K562 (cell line): ENCODE results near the gene CDK4. TPM values are rescaled to one million over a fixed set of nuclear protein-coding genes. Genes with fewer than 3 reads are reported as not detected.

ENCODE experiments used
- ATAC-seq: fragments of 200-7000 bp; cut with Tn5 transposase; 3 replicates; pipeline ENCODE4 v1.9.1; 2020; ENCODE audit warnings: moderate library complexity
- BruUV-seq: library from RNA; stranded (reverse); fragments of 400-500 nt; replicated peaks from 2 replicates; lab custom pipeline; 2021; lab: Mats Ljungman, UMichigan
- CTCF ChIA-PET: fragments of 300-600 bp; formaldehyde crosslinking; extraction: SDS; loops from one replicate; lab custom pipeline; 2021; ENCODE audit warnings: low intra/inter-chr PET ratio; lab: Yijun Ruan, JAX
- POLR2A ChIA-PET: fragments of 300-600, 350-650 bp; sonication (Branson Sonifier 250); formaldehyde crosslinking; extraction: SDS; loops from one replicate; lab custom pipeline; 2021; ENCODE audit warnings: antibody characterized with exemption, inconsistent platforms; lab: Yijun Ruan, JAX
- DNase-seq, 4 experiments: peaks; one replicate each; pipeline versions ENCODE4 v3.0.0 to v3.0.0-alpha.2; 2011 to 2018; ENCODE audit warnings: low spot score in 3 of 4, mixed read lengths in 3 of 4; ENCODE audit errors: extremely low read depth in 1 of 4
- FAIRE-seq: peaks from 2 replicates; lab custom pipeline; 2011; peaks lifted over from hg19 to GRCh38; lab: Jason Lieb, UNC
- H2AFZ ChIP-seq: 2 replicates; pipeline ENCODE4 v1.6.0; 2011; ENCODE audit warnings: low read depth, low read length, control low read depth, inconsistent platforms
- H3K27ac ChIP-seq: fragments of 200-600 bp; 3 replicates; pipeline ENCODE4 v1.8.0; 2011; ENCODE audit warnings: low read depth, mild to moderate bottlenecking, control low read depth, inconsistent platforms, low read length, moderate library complexity, mixed read lengths; ENCODE audit errors: extremely low read depth
- H3K27me3 ChIP-seq, 2 experiments: fragments of 300-600 bp in 1 of 2; 2 replicates in 1 of 2; 3 replicates in 1 of 2; pipeline versions ENCODE4 v1.6.0 to v1.8.0; 2011; ENCODE audit warnings: inconsistent platforms in 2 of 2, low read length in 2 of 2, mild to moderate bottlenecking in 1 of 2, mixed read lengths in 1 of 2, moderate library complexity in 1 of 2; ENCODE audit not compliant: control insufficient read depth in 2 of 2, insufficient read depth in 2 of 2
- H3K36me3 ChIP-seq: fragments of 300-600 bp; 3 replicates; pipeline ENCODE4 v1.8.0; 2011; ENCODE audit warnings: mild to moderate bottlenecking, low read length, inconsistent platforms; ENCODE audit not compliant: control insufficient read depth, insufficient read depth
- H3K4me1 ChIP-seq, 2 experiments: fragments of 200-600 bp in 1 of 2; replicated peaks in 1 of 2; 2 replicates in 1 of 2; 3 replicates in 1 of 2; pipeline versions ENCODE4 v1.5.1 to v1.8.0; 2011; ENCODE audit warnings: inconsistent platforms in 2 of 2, low read length in 2 of 2, mild to moderate bottlenecking in 1 of 2, mixed read lengths in 1 of 2, moderate library complexity in 1 of 2; ENCODE audit not compliant: control insufficient read depth in 2 of 2, insufficient read depth in 2 of 2
- H3K4me2 ChIP-seq: 2 replicates; pipeline ENCODE4 v1.6.1; 2011; ENCODE audit warnings: low read length, control low read depth, inconsistent platforms, mixed read lengths; ENCODE audit not compliant: insufficient read depth
- H3K4me3 ChIP-seq: fragments of 200-600 bp; sonication (generic), shearing (Covaris generic); 2 replicates; pipeline ENCODE4 v1.5.1; 2016; ENCODE audit warnings: control low read depth, inconsistent platforms
- H3K79me2 ChIP-seq: fragments of 200-600 bp; 3 replicates; pipeline ENCODE4 v1.8.0; 2011; ENCODE audit warnings: low read length, inconsistent platforms; ENCODE audit not compliant: control insufficient read depth, insufficient read depth
- H3K9ac ChIP-seq, 2 experiments: 2 replicates each; pipeline versions ENCODE4 v1.6.0 to v1.6.1; 2011; ENCODE audit warnings: low read depth in 2 of 2, low read length in 2 of 2, control low read depth in 1 of 2, inconsistent platforms in 1 of 2, mild to moderate bottlenecking in 1 of 2, mixed read lengths in 1 of 2; ENCODE audit not compliant: insufficient read depth in 1 of 2
- H3K9me1 ChIP-seq: one replicate; pipeline ENCODE4 v1.6.0; 2011; ENCODE audit warnings: inconsistent platforms, mild to moderate bottlenecking, low read length, moderate library complexity; ENCODE audit not compliant: control insufficient read depth, insufficient read depth
- H3K9me3 ChIP-seq: replicated peaks from 2 replicates; pipeline ENCODE4 v1.5.1; 2011; ENCODE audit warnings: low read depth, low read length, inconsistent platforms; ENCODE audit not compliant: control insufficient read depth, insufficient read depth
- H4K20me1 ChIP-seq: replicated peaks from 2 replicates; pipeline ENCODE4 v1.6.1; 2011; ENCODE audit warnings: low read length, inconsistent platforms, mixed read lengths; ENCODE audit not compliant: control insufficient read depth, insufficient read depth
- C11orf30 ChIP-seq: fragments of 450-650 bp; IDR thresholded peaks from 2 replicates; pipeline ENCODE4 v1.6.1; 2016; ENCODE audit warnings: low read depth, mild to moderate bottlenecking
- CREBBP ChIP-seq: IDR thresholded peaks from one replicate; pipeline ENCODE4 v1.6.1; 2012; ENCODE audit warnings: low read depth, mild to moderate bottlenecking, control low read depth, inconsistent platforms, low read length
- ETV5 ChIP-seq: sonication (generic); formaldehyde crosslinking; IDR thresholded peaks from 2 replicates; pipeline ENCODE4 v1.4.0; 2020; ENCODE audit warnings: low read depth, mild to moderate bottlenecking, missing genetic modification reagents
- HDAC1 ChIP-seq, 2 experiments: fragments of 450-650 bp; IDR thresholded peaks; 2 replicates each; pipeline ENCODE4 v1.6.1; 2016 to 2017; ENCODE audit warnings: inconsistent platforms in 1 of 2, mild to moderate bottlenecking in 1 of 2, moderate library complexity in 1 of 2
- HDGF ChIP-seq: fragments of 450-650 bp; IDR thresholded peaks from 2 replicates; pipeline ENCODE4 v1.6.1; 2016
- MAFF ChIP-seq: IDR thresholded peaks from 2 replicates; pipeline ENCODE4 v1.6.1; 2012; ENCODE audit warnings: low read length, improper control_type of control experiment
- MAFK ChIP-seq: IDR thresholded peaks from 2 replicates; pipeline ENCODE4 v1.6.1; 2011; ENCODE audit warnings: low read length, improper control_type of control experiment
- NR2C1 ChIP-seq, 2 experiments: fragments of 450-650 bp; IDR thresholded peaks; 2 replicates each; pipeline ENCODE4 v1.6.1; 2017; ENCODE audit warnings: mild to moderate bottlenecking in 2 of 2, antibody characterized with exemption in 1 of 2, inconsistent platforms in 1 of 2, missing compliant biosample characterization in 1 of 2, missing genetic modification characterization in 1 of 2
- PHF8 ChIP-seq: fragments of 200-600 bp; sonication (generic); IDR thresholded peaks from 2 replicates; pipeline ENCODE4 v1.6.1; 2012; ENCODE audit warnings: mixed run types, mild to moderate bottlenecking, inconsistent platforms, low read length, moderate library complexity, borderline replicate concordance
- TOE1 ChIP-seq, 2 experiments: fragments of 450-650 bp in 1 of 2; sonication (generic) in 1 of 2; formaldehyde crosslinking in 1 of 2; IDR thresholded peaks; 2 replicates each; pipeline versions ENCODE4 v1.7.1 to v1.8.0; 2016 to 2022; ENCODE audit warnings: borderline replicate concordance in 2 of 2, mild to moderate bottlenecking in 2 of 2, antibody characterized with exemption in 1 of 2, inconsistent platforms in 1 of 2, low read depth in 1 of 2, missing genetic modification reagents in 1 of 2, moderate library complexity in 1 of 2
- U2AF1 ChIP-seq: fragments of 200-400 bp; formaldehyde crosslinking; optimal IDR thresholded peaks from 2 replicates; pipeline ENCODE3; 2017; ENCODE audit warnings: mild to moderate bottlenecking, low read depth, low read length, moderate library complexity
- U2AF2 ChIP-seq: fragments of 200-400 bp; formaldehyde crosslinking; optimal IDR thresholded peaks from 2 replicates; pipeline ENCODE3; 2017; ENCODE audit warnings: low read depth, mild to moderate bottlenecking, low read length
- XRCC5 ChIP-seq: fragments of 200-400 bp; formaldehyde crosslinking; IDR thresholded peaks from 2 replicates; pipeline ENCODE4 v1.6.1; 2017; ENCODE audit warnings: low read depth, mild to moderate bottlenecking, low read length
- ZNF12 ChIP-seq: sonication (generic); formaldehyde crosslinking; IDR thresholded peaks from 2 replicates; pipeline ENCODE4 v1.4.0; 2020; ENCODE audit warnings: mild to moderate bottlenecking, missing genetic modification reagents
- ZNF316 ChIP-seq: fragments of 450-650 bp; IDR thresholded peaks from 2 replicates; pipeline ENCODE4 v1.6.1; 2016
- ZNF431 ChIP-seq: sonication (generic); formaldehyde crosslinking; IDR thresholded peaks from 2 replicates; pipeline ENCODE4 v1.8.0; 2022; ENCODE audit warnings: mild to moderate bottlenecking, missing genetic modification reagents
- ZNF445 ChIP-seq: fragments of 250-450 bp; sonication (Bioruptor Pico); IDR thresholded peaks from 2 replicates; pipeline ENCODE4 v1.4.0; 2020; ENCODE audit warnings: low read depth, mild to moderate bottlenecking, moderate library complexity
- WGBS: fragments of 100-300 bp; shearing (Covaris generic); methylation state at CpG from one replicate; pipeline ENCODE4 v1.1.6; 2016; ENCODE audit warnings: low coverage, mixed read lengths; ENCODE audit not compliant: insufficient coverage; ENCODE audit errors: missing lambda C conversion rate; 5-methylcytosine and 5-hydroxymethylcytosine counted together
- in situ Hi-C: fragments of 300-500 bp; cut with MboI; formaldehyde crosslinking; loops from 4 replicates; pipeline ENCODE4 v1.15.0; 2018; ENCODE audit warnings: inconsistent platforms, mixed read lengths
- intact Hi-C: fragments of 100-400 bp; cut with micrococcal nuclease; formaldehyde crosslinking; loops from 2 replicates; pipeline ENCODE4 v1.14.2; 2022
- polyA plus RNA-seq, 8 experiments: library from polyadenylated mRNA; depleted of rRNA in 4 of 8; stranded (reverse) in 5 of 8; unstranded in 3 of 8; fragments of >200 nt; fragmentation: Nextera tagmentation in 2 of 8; fragmentation: Illumina TruSeq in 1 of 8; extraction: Ambion mirVana in 2 of 8; extraction: Trizol in 1 of 8; gene quantifications; 2 replicates each; pipeline versions ENCODE4 v1.2.1 to v1.2.3, GENCODE V29; 2011 to 2014; ENCODE audit warnings: inconsistent platforms in 1 of 8, missing spikeins in 1 of 8
- total RNA-seq, 7 experiments: library from RNA; depleted of rRNA in 6 of 7; stranded (reverse); fragments of >200 nt in 6 of 7; fragmentation: Illumina TruSeq in 2 of 7; extraction: Trizol in 2 of 7; gene quantifications; 2 replicates each; pipeline versions ENCODE4 v1.2.1 to v1.2.3, GENCODE V29; 2011 to 2021; ENCODE audit warnings: low replicate concordance in 1 of 7
- TF ChIP-seq, protein P1 (sequence below): sonication (generic); formaldehyde crosslinking; IDR thresholded peaks from 2 replicates; pipeline ENCODE4 v1.8.0; 2022; ENCODE audit warnings: mild to moderate bottlenecking, missing genetic modification reagents
- TF ChIP-seq, protein P2 (sequence below): IDR thresholded peaks from 3 replicates; pipeline ENCODE4 v1.6.1; 2011; ENCODE audit warnings: borderline replicate concordance, mild to moderate bottlenecking, moderate library complexity; ENCODE audit not compliant: insufficient read length; ENCODE audit errors: extremely low read depth

Gene CDK4
- total and polyA plus RNA-seq, 9 of the 15 experiments (the other 6 are each of a cell fraction or from before 2014, with no cell fraction given): 37.8 to 436 (median 238) TPM

DNA sequence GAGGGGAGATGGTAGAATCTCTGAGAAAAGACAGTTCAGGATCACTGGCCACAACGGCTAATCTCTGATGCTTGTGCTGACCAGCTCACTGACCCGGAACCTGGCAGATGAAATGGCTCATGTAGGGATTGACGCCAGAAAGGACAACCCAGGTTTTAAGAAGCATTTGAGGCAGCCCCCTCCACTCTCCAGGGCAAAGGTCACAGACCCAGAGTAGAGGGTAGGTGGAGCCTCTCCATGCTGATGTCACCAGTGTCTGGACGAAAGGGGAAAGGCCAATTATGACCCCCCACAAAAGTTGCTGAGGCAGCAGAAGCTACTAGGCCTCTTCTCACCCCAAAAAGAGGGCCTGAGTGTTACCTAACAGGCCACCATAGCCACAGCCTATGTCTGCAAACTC lies 18.6 kb upstream of the CDK4 start (continued):
- TF ChIP-seq MAFF (peak; percentile 81), HDGF (no peak), MAFK (peak; percentile 83), NR2C1 (IDR thresholded peaks at IDR 0.05) (0 out of 2 replicates have a peak, but pooled peaks have one; percentile 43), NR2C1 (tag; IDR thresholded peaks at IDR 0.05) (peak; percentile 58; the same call in 1 of the 2 replicates), C11orf30 (peak; percentile 94), ZNF316 (peak; percentile 95)

DNA sequence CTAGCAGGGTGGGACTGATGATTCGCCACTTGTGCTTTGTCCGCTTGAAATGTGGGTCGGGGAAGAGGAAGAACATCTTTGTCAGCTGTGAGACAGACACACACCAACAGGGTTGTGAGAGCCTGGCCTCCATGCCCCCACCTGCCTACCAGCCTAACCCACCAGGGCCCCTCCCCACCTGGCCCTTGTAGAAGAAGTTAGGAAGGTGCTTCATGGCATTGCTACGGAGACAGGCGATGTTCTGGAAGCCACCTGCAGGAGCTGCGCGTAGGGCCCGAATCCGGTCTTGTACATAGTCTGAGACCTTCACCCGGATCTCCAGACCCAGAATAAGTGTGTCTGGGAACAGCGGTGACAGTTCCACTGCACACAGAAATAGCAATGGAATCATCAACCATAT lies 17.5 kb upstream of the CDK4 start:
- Histone ChIP-seq H4K20me1 (no peaks in the 10 kb centered on the region), H3K27ac (no peak overlapping the region), H2AFZ (no peak overlapping the region), H3K9me3 (no peaks in the 10 kb centered on the region), H3K79me2 (peaks cover 27% of the 10 kb centered on the region), H3K36me3 (peaks cover 33% of the 10 kb centered on the region), H3K9me1 (no peaks in the 10 kb centered on the region), H3K4me2 (no peak overlapping the region), H3K4me3 (no peak overlapping the region), H3K4me1 (peaks cover 23 to 51% of the 10 kb centered on the region in 2 experiments), H3K9ac (peak overlapping the region in 1 of 2 experiments; percentile 66; a peak in 1 of 4 replicates), H3K27me3 (no peaks in the 10 kb centered on the region)
- intact Hi-C loops (no loop called here), in situ Hi-C loops (no loop called here)
- POLR2A ChIA-PET: interaction anchor here (0.6 kb wide), 1 partner anchor 171 kb away, joined by 3 read pairs; no protein-coding TSS in a partner anchor
- CTCF ChIA-PET: no interaction called here
- FAIRE-seq (no peak), DNase-seq (no peak), ATAC-seq (no peak)
- no TSS peak for BruUV-seq
- WGBS: 95% methylated on average over 11 of the region's 11 CpGs
- TF ChIP-seq ZNF12 (CRISPR knock-in tag) (no peak), U2AF1 (no peak), ZNF431 (CRISPR knock-in tag) (no peak), XRCC5 (no peak), TOE1 (IDR thresholded peaks at IDR 0.05; ENCODE audit: borderline replicate concordance) (no peak), TOE1 (CRISPR knock-in tag; IDR thresholded peaks at IDR 0.05; ENCODE audit: borderline replicate concordance, low read depth) (no peak), CREBBP (no peak), HDAC1 (IDR thresholded peaks at IDR 0.05) (no peak), MAFK (no peak), ZNF445 (CRISPR knock-in tag) (no peak), ETV5 (CRISPR knock-in tag) (no peak), PHF8 (no peak), U2AF2 (no peak)
- TF ChIP-seq, protein P1, sequence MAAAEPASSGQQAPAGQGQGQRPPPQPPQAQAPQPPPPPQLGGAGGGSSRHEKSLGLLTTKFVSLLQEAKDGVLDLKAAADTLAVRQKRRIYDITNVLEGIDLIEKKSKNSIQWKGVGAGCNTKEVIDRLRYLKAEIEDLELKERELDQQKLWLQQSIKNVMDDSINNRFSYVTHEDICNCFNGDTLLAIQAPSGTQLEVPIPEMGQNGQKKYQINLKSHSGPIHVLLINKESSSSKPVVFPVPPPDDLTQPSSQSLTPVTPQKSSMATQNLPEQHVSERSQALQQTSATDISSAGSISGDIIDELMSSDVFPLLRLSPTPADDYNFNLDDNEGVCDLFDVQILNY (CRISPR knock-in tag): no peak
- TF ChIP-seq, protein P2, sequence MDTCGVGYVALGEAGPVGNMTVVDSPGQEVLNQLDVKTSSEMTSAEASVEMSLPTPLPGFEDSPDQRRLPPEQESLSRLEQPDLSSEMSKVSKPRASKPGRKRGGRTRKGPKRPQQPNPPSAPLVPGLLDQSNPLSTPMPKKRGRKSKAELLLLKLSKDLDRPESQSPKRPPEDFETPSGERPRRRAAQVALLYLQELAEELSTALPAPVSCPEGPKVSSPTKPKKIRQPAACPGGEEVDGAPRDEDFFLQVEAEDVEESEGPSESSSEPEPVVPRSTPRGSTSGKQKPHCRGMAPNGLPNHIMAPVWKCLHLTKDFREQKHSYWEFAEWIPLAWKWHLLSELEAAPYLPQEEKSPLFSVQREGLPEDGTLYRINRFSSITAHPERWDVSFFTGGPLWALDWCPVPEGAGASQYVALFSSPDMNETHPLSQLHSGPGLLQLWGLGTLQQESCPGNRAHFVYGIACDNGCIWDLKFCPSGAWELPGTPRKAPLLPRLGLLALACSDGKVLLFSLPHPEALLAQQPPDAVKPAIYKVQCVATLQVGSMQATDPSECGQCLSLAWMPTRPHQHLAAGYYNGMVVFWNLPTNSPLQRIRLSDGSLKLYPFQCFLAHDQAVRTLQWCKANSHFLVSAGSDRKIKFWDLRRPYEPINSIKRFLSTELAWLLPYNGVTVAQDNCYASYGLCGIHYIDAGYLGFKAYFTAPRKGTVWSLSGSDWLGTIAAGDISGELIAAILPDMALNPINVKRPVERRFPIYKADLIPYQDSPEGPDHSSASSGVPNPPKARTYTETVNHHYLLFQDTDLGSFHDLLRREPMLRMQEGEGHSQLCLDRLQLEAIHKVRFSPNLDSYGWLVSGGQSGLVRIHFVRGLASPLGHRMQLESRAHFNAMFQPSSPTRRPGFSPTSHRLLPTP: no peak
